Keratinocyte (primary cell): ENCODE data around the gene RNF152. TPM values are rescaled to one million over a fixed set of nuclear protein-coding genes. Genes with fewer than 3 reads are reported as not detected.
A peak's percentile ranks its signal among the peaks of the same experiment; 100 is the strongest.

Experiments
- DNase-seq: peaks from one replicate; pipeline ENCODE4 v3.0.0-alpha.2; 2011; ENCODE audit warnings: low read depth, missing footprints, low spot score
- FAIRE-seq: peaks from 2 replicates; lab custom pipeline; 2011; peaks lifted over from hg19 to GRCh38; lab: Jason Lieb, UNC
- H2AFZ ChIP-seq: 2 replicates; pipeline ENCODE4 v1.6.0; 2012; ENCODE audit warnings: low read length, control low read depth, inconsistent platforms; ENCODE audit not compliant: control insufficient read depth
- H3K27ac ChIP-seq: 2 replicates; pipeline ENCODE4 v1.5.1; 2011; ENCODE audit warnings: low read length; ENCODE audit not compliant: control insufficient read depth, insufficient read depth
- H3K27me3 ChIP-seq: 3 replicates; pipeline ENCODE4 v1.6.0; 2011; ENCODE audit warnings: low read length; ENCODE audit not compliant: control insufficient read depth, insufficient read depth; ENCODE audit errors: extremely low read depth
- H3K36me3 ChIP-seq, 2 experiments: 2 replicates in 1 of 2; 3 replicates in 1 of 2; pipeline ENCODE4 v1.5.1; 2011; ENCODE audit warnings: low read length in 2 of 2, mild to moderate bottlenecking in 1 of 2; ENCODE audit not compliant: control insufficient read depth in 2 of 2, insufficient read depth in 2 of 2; ENCODE audit errors: extremely low read depth in 1 of 2
- H3K4me1 ChIP-seq: 3 replicates; pipeline ENCODE4 v1.5.1; 2011; ENCODE audit warnings: low read length; ENCODE audit not compliant: control insufficient read depth, insufficient read depth; ENCODE audit errors: extremely low read depth
- H3K4me2 ChIP-seq: 3 replicates; pipeline ENCODE4 v1.6.0; 2011; ENCODE audit warnings: low read depth, low read length; ENCODE audit not compliant: control insufficient read depth, insufficient read depth; ENCODE audit errors: extremely low read depth
- H3K4me3 ChIP-seq, 3 experiments: fragments of 200-600 bp in 1 of 3; sonication (generic) in 1 of 3; 2 replicates in 2 of 3; 3 replicates in 1 of 3; pipeline ENCODE4 v1.5.1; 2011 to 2016; ENCODE audit warnings: low read length in 3 of 3, mild to moderate bottlenecking in 3 of 3, control low read depth in 2 of 3, inconsistent platforms in 1 of 3, low read depth in 1 of 3, mixed read lengths in 1 of 3, mixed run types in 1 of 3, moderate library complexity in 1 of 3; ENCODE audit not compliant: control insufficient read depth in 2 of 3, insufficient read depth in 2 of 3; ENCODE audit errors: extremely low read depth in 1 of 3
- H3K79me2 ChIP-seq: 2 replicates; pipeline ENCODE4 v1.6.0; 2012; ENCODE audit warnings: low read length; ENCODE audit not compliant: control insufficient read depth, insufficient read depth
- H3K9ac ChIP-seq: 3 replicates; pipeline ENCODE4 v1.6.0; 2011; ENCODE audit warnings: low read length; ENCODE audit not compliant: control insufficient read depth, insufficient read depth; ENCODE audit errors: extremely low read depth
- H3K9me1 ChIP-seq: 3 replicates; pipeline ENCODE4 v1.6.0; 2011; ENCODE audit warnings: low read length; ENCODE audit not compliant: control insufficient read depth, insufficient read depth; ENCODE audit errors: extremely low read depth
- H3K9me3 ChIP-seq: 2 replicates; pipeline ENCODE4 v1.5.1; 2012; ENCODE audit warnings: low read depth, low read length; ENCODE audit not compliant: control insufficient read depth
- H4K20me1 ChIP-seq: 3 replicates; pipeline ENCODE4 v1.6.0; 2011; ENCODE audit warnings: low read length; ENCODE audit not compliant: control insufficient read depth, insufficient read depth; ENCODE audit errors: extremely low read depth
- EZH2 ChIP-seq: IDR thresholded peaks from one replicate; pipeline ENCODE4 v1.6.1; 2012; ENCODE audit warnings: inconsistent platforms, mild to moderate bottlenecking, low read length, moderate library complexity
- dilution Hi-C: fragments of 300-500 bp; cut with MboI; formaldehyde crosslinking; loops from one replicate; pipeline ENCODE4 v1.7.0; 2020; ENCODE audit warnings: low sequenced_read_pairs; ENCODE audit not compliant: extremely low pct_ligation_motif_present
- polyA plus RNA-seq, 5 experiments: library from polyadenylated mRNA; depleted of rRNA in 3 of 5; stranded (reverse) in 3 of 5; stranded (forward) in 1 of 5; unstranded in 1 of 5; fragments of >200 nt; gene quantifications; 1 replicate in 1 of 5; 2 replicates in 3 of 5; 3 replicates in 1 of 5; pipeline versions ENCODE4 v1.2.1 to v1.2.3, GENCODE V29; 2011 to 2012; ENCODE audit warnings: missing spikeins in 2 of 5, low read depth in 1 of 5, low replicate concordance in 1 of 5
- TF ChIP-seq, protein P1 (sequence below), 3 experiments: IDR thresholded peaks in 1 of 3; conservative IDR thresholded peaks in 1 of 3; optimal IDR thresholded peaks in 1 of 3; 2 replicates in 2 of 3; 3 replicates in 1 of 3; pipeline versions ENCODE3 to v1.5.1; 2011; ENCODE audit warnings: low read length in 3 of 3, mild to moderate bottlenecking in 3 of 3, moderate library complexity in 2 of 3, control low read depth in 1 of 3, inconsistent platforms in 1 of 3; ENCODE audit not compliant: insufficient read depth in 2 of 3; ENCODE audit errors: extremely low read depth in 1 of 3

RNF152 gene
- polyA plus RNA-seq, 1 donor (not counting 4 experiments of a cell fraction or from before 2014, with no cell fraction given): 10.1 TPM

DNA sequence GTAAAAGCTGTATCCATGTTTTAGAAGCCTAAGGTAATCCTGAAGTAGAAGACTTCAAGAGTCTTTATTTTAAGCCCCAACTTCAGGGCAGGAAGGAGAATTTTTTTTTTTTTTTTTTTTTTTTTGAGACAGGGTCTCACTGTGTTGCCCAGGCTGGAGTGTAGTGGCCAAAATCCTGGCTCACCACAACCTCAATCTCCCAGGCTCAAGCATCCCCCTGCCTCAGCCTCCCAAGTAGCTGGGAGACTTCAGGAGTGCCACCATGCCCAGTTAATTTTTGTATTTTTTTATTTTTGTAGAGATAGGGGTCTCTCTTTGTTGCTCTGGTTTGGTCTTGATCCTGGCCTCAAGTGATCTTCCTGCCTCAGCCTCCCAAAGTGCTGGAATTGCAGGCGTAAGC, 3.3 kb upstream of the RNF152 start:
- Histone ChIP-seq H3K4me3 (no peak overlapping the region), H3K4me2 (peak overlapping the region; percentile 74), H3K27me3 (no peaks in the 10 kb centered on the region), H3K4me1 (peaks cover 40% of the 10 kb centered on the region), H3K36me3 (peaks cover 0 to 1% of the 10 kb centered on the region in 2 experiments), H3K9ac (no peak overlapping the region), H3K9me3 (no peaks in the 10 kb centered on the region), H2AFZ (no peak overlapping the region), H3K9me1 (peaks cover 2% of the 10 kb centered on the region), H3K79me2 (peaks cover 11% of the 10 kb centered on the region), H4K20me1 (peaks cover 4% of the 10 kb centered on the region), H3K27ac (no peak overlapping the region)
- DNase-seq (no peak), FAIRE-seq (no peak)
- TF ChIP-seq EZH2: no peak
- TF ChIP-seq, protein P1, sequence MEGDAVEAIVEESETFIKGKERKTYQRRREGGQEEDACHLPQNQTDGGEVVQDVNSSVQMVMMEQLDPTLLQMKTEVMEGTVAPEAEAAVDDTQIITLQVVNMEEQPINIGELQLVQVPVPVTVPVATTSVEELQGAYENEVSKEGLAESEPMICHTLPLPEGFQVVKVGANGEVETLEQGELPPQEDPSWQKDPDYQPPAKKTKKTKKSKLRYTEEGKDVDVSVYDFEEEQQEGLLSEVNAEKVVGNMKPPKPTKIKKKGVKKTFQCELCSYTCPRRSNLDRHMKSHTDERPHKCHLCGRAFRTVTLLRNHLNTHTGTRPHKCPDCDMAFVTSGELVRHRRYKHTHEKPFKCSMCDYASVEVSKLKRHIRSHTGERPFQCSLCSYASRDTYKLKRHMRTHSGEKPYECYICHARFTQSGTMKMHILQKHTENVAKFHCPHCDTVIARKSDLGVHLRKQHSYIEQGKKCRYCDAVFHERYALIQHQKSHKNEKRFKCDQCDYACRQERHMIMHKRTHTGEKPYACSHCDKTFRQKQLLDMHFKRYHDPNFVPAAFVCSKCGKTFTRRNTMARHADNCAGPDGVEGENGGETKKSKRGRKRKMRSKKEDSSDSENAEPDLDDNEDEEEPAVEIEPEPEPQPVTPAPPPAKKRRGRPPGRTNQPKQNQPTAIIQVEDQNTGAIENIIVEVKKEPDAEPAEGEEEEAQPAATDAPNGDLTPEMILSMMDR (optimal IDR thresholded peaks at IDR 0.05 in 1 of 3, IDR thresholded peaks at IDR 0.05 in 1 of 3, conservative IDR thresholded peaks at IDR 0.05 in 1 of 3; ENCODE audit: extremely low read depth in 1 of 3, insufficient read depth in 2 of 3, low read length in 3 of 3): no peak
- dilution Hi-C loops: no loop called here

DNA sequence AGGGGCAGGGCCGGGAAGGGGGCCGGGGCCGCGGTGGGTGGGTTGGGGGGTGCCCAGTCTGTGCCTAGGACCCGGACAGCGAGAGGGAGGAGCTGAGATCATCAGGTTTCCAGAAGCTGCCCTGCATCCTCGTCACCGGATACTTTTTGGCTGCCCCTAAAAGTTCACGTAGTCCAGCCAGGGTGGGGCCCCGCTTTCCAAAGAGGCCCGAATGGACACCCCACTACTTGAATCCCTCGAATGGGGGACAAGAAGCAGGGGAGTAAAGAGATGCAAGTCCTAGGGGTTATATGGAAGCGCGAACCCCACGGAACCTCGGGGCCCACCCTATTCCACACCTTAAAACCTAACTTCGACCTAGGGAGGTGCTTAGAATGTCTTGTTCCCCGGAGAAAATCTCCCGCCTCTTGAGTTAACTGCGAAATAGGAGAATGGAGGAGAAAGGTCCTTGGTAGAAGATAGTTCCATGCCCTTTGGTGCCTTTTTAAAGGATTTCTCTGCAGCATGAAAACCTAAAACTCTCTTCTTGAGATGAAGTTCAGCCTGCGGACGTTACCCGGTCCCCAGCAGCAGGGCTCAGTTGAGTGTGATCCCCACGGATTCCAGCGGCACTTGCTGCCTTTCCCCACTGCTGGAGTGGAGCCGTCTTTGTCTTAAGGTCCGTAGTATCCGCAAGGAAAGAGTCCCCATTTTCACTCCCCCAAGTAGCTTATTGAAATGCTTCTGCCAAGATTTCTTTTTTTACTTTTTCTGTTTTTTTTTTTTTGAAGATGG, 2.1 kb upstream of the RNF152 start:
- H3K4me3 ChIP-seq: peak overlapping the region; percentile 60 to 89 (median 89)
- H3K27me3 ChIP-seq: no peaks in the 10 kb centered on the region
- dilution Hi-C loops: no loop called here
- peak overlapping the region; percentile 80 for H3K9ac ChIP-seq
- peak overlapping the region; percentile 81 for H3K4me2 ChIP-seq
- no peaks in the 10 kb centered on the region for H3K9me3 ChIP-seq
- DNase-seq: no peak
- peak overlapping the region; percentile 54 for H2AFZ ChIP-seq
- H4K20me1 ChIP-seq: peaks cover 4% of the 10 kb centered on the region
- H3K27ac ChIP-seq: peak overlapping the region; percentile 47
- TF ChIP-seq, protein P1 (optimal IDR thresholded peaks at IDR 0.05 in 1 of 3, IDR thresholded peaks at IDR 0.05 in 1 of 3, conservative IDR thresholded peaks at IDR 0.05 in 1 of 3; ENCODE audit: extremely low read depth in 1 of 3, insufficient read depth in 2 of 3, low read length in 3 of 3): no peak
- TF ChIP-seq EZH2: no peak
- peaks cover 12% of the 10 kb centered on the region for H3K79me2 ChIP-seq
- peaks cover 2% of the 10 kb centered on the region for H3K9me1 ChIP-seq
- H3K36me3 ChIP-seq: peaks cover 3 to 5% of the 10 kb centered on the region in 2 experiments
- FAIRE-seq: no peak
- peaks cover 40% of the 10 kb centered on the region for H3K4me1 ChIP-seq
